Measurements from ENCODE around the gene MRPS10. TPM values are rescaled to one million over a fixed set of nuclear protein-coding genes. Genes with fewer than 3 reads are reported as not detected.
A peak's percentile ranks its signal among the peaks of the same experiment; 100 is the strongest.
"Not testable (repeated sequence)": the region's sequence is repeated elsewhere in the genome, so short reads cannot be mapped to it uniquely, and the experiment has no call there.

Gene MRPS10
- total and polyA plus RNA-seq, 7 donors = 27.7 to 41.4 (median 33.0) TPM

- DNase-seq = no peak
- H3K9me3 ChIP-seq = no peaks in the 10 kb centered on the region
- H3K36me3 ChIP-seq = no peaks in the 10 kb centered on the region
- WGBS, 2 donors = 92% methylated on average over 4 of the region's 4 CpGs
- TF ChIP-seq CTCF (IDR thresholded peaks at IDR 0.05) (no peak), EP300 (IDR thresholded peaks at IDR 0.05) (no peak), POLR2AphosphoS5 (IDR thresholded peaks at IDR 0.05) (no peak), POLR2A (IDR thresholded peaks at IDR 0.05) (no peak)
- peaks cover 0 to 12% (median 6%) of the 10 kb centered on the region in 4 donors for H3K4me1 ChIP-seq
- H3K4me3 ChIP-seq = no peak overlapping the region
- intact Hi-C loops (cut with DNase I) = no loop called here
- no peaks in the 10 kb centered on the region for H3K27me3 ChIP-seq
- no peak overlapping the region for H3K27ac ChIP-seq
These were observed 3.9 kb upstream of the MRPS10 start for GRCh38 chr6:42221546-42221945.

- 70 to 80% methylated on average over 6 of the region's 6 CpGs for WGBS, 2 donors
- H3K4me1 ChIP-seq = peaks cover 0 to 15% (median 10%) of the 10 kb centered on the region in 4 donors
- H3K36me3 ChIP-seq = no peaks in the 10 kb centered on the region
- H3K9me3 ChIP-seq = no peaks in the 10 kb centered on the region
- no peaks in the 10 kb centered on the region for H3K27me3 ChIP-seq
- DNase-seq = no peak
- TF ChIP-seq EP300 (IDR thresholded peaks at IDR 0.05) (no peak), POLR2AphosphoS5 (IDR thresholded peaks at IDR 0.05) (no peak), CTCF (IDR thresholded peaks at IDR 0.05) (no peak), POLR2A (IDR thresholded peaks at IDR 0.05) (no peak)
- H3K27ac ChIP-seq = no peak overlapping the region
- no peak overlapping the region for H3K4me3 ChIP-seq
- intact Hi-C loops (cut with DNase I) = no loop called here
These were observed 3.1 kb upstream of the MRPS10 start for GRCh38 chr6:42220807-42221206.

- Histone ChIP-seq H3K4me1 (peaks cover 0 to 15% (median 13%) of the 10 kb centered on the region in 4 donors), H3K27me3 (no peaks in the 10 kb centered on the region), H3K4me3 (peak overlapping the region; percentile 60 to 73 (median 72)), H3K36me3 (peaks cover 0 to 20% (median 8%) of the 10 kb centered on the region in 4 donors), H3K27ac (peak overlapping the region; percentile 78 to 86 (median 82)), H3K9me3 (no peaks in the 10 kb centered on the region)
- TF ChIP-seq POLR2AphosphoS5 (IDR thresholded peaks at IDR 0.05) (no peak), EP300 (IDR thresholded peaks at IDR 0.05) (no peak), POLR2A (IDR thresholded peaks at IDR 0.05) (no peak), CTCF (IDR thresholded peaks at IDR 0.05) (no peak)
- intact Hi-C loops (cut with DNase I) = loop anchor here (5.0 to 10.0 kb wide), 4 partner anchors 140 to 435 kb away; partner anchors contain the start of genes PRICKLE4, TRERF1 and USP49
- 2 to 3% methylated on average over 5 of the region's 5 CpGs for WGBS, 2 donors
- DNase-seq = no peak
These were observed 523 bp downstream of the MRPS10 start for GRCh38 chr6:42217157-42217518.

- Histone ChIP-seq H3K4me3 (peak overlapping the region in 3 of 4 donors; percentile 72 to 73 (median 73)), H3K27ac (peak overlapping the region in 1 of 4 donors; percentile 82), H3K36me3 (peaks cover 0 to 26% (median 14%) of the 10 kb centered on the region in 4 donors), H3K4me1 (peaks cover 0 to 15% (median 13%) of the 10 kb centered on the region in 4 donors)
- 84 to 91% methylated on average over 18 of the region's 18 CpGs for WGBS, 2 donors
- H3K27me3 ChIP-seq, DNase-seq, H3K9me3 ChIP-seq: not testable (repeated sequence)
- intact Hi-C loops (cut with DNase I) = loop anchor here (5.0 to 10.0 kb wide), 4 partner anchors 139 to 434 kb away; partner anchors contain the start of genes PRICKLE4, TRERF1 and USP49
These were observed 1.2 kb downstream of the MRPS10 start for GRCh38 chr6:42216495-42216894.

- peaks cover 8 to 64% (median 46%) of the 10 kb centered on the region in 4 donors for H3K36me3 ChIP-seq
- no peak overlapping the region for H3K27ac ChIP-seq
- no peaks in the 10 kb centered on the region for H3K9me3 ChIP-seq
- H3K27me3 ChIP-seq = no peaks in the 10 kb centered on the region
- WGBS, 2 donors = 90 to 96% methylated on average over 3 of the region's 3 CpGs
- no peak for DNase-seq
- no peak for TF ChIP-seq POLR2A (IDR thresholded peaks at IDR 0.05)
- TF ChIP-seq POLR2AphosphoS5 (IDR thresholded peaks at IDR 0.05) = no peak
- TF ChIP-seq EP300 (IDR thresholded peaks at IDR 0.05) = no peak
- no peak for TF ChIP-seq CTCF (IDR thresholded peaks at IDR 0.05)
- peaks cover 0 to 14% (median 11%) of the 10 kb centered on the region in 4 donors for H3K4me1 ChIP-seq
- intact Hi-C loops (cut with DNase I) = loop anchor here (10.0 kb wide), 1 partner anchor 318 kb away; the partner anchor contains the start of gene USP49
- no peak overlapping the region for H3K4me3 ChIP-seq
These were observed 5.2 kb downstream of the MRPS10 start for GRCh38 chr6:42212442-42212841.
